ENCODE data around the gene COA8.

The COA8 gene

DNA sequence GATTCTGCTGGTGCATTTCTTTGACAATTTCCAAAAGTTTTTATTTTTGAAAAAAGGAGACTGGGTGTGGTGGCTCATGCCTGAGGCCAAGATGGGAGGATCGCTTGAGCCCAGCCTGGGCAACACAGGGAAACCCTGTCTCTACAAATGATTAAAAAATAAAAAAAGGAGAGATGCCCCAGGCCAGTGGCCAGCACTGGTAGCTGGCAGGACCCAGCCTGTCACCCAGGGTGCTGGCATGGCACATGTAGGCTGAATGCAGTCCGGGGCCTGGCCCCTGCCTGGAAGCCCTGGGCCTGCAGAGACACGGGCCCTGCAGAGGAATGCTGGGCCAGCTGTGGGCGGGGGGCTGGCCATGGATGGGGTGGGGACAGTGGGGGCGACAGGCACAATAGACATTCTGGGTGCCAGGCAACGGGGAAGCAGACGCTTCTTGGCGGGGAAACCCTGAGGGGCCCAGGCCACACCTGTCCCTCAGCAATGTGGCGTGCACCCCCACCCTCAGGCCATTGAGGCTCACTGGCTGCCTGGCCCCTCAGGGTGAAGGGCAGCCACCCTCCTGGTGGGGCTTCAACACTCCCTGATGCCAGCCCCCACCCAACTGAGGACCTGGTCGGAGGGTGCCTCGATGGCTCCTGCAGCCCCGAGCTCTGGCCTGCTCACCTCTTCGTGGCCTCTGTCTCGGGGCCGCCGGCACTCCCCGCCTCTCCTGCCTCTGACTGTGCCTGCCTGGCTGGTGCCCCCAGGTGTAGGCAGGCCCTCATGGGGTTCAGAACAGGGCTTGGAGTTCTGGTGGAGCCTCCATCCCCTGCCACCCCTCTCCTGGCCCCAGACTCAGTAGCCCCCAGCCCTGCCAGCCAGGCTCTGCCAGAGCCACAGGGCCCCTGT is 21.7 kb upstream of the COA8 start:
- DNase-seq (ENCODE audit: low read depth) = no peak
- H3K4me3 ChIP-seq (ENCODE audit: low read length) = no peak overlapping the region
- TF ChIP-seq, protein P1, sequence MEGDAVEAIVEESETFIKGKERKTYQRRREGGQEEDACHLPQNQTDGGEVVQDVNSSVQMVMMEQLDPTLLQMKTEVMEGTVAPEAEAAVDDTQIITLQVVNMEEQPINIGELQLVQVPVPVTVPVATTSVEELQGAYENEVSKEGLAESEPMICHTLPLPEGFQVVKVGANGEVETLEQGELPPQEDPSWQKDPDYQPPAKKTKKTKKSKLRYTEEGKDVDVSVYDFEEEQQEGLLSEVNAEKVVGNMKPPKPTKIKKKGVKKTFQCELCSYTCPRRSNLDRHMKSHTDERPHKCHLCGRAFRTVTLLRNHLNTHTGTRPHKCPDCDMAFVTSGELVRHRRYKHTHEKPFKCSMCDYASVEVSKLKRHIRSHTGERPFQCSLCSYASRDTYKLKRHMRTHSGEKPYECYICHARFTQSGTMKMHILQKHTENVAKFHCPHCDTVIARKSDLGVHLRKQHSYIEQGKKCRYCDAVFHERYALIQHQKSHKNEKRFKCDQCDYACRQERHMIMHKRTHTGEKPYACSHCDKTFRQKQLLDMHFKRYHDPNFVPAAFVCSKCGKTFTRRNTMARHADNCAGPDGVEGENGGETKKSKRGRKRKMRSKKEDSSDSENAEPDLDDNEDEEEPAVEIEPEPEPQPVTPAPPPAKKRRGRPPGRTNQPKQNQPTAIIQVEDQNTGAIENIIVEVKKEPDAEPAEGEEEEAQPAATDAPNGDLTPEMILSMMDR (conservative IDR thresholded peaks at IDR 0.05; ENCODE audit: low read depth, low read length) = no peak

DNA sequence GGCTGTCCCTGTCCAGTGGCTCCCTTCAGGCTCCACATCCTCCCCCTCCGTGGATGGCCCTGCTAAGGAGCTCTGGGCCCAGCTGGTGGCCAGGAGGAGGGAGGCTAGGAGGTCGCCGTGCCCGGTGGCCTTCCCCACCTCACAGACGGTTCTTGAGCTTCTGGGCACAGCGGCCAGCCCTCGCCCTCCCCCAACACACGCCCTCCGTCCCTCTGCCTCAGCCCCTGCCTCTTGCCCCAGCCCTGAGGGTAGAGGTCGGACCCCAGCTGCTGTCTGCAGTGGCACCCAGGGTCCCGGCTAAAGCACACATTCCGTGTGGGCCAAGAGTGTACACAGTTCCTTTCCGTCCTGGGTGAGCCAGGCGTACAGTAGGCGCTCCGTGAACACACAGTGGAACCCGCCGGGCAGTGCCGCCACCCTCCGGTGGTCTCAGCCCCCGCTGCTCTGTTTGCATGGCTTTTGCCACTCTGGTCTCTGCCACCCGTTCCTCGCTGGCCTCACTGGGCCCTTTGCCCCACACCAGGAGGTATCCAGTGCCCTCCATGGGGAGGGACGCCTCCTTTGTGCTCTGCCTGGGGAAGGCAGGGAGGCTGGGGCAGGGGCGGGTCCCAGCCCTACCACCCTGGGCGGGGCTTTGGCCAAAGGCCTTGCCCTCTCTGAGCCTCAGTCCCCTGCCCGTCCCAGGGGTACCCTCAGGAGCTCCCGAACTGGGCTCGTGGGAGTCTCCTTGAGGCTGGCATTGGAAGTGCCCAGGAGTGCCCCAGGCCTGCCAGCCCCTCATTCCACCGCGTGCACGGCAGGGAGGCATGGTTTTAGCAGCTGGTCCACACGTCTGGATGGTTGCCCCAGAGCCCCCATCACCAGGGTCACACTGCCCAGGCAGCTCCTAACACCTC is 20.8 kb upstream of the COA8 start:
- H3K4me3 ChIP-seq (ENCODE audit: low read length) = no peak overlapping the region
- TF ChIP-seq, protein P1 (conservative IDR thresholded peaks at IDR 0.05; ENCODE audit: low read depth, low read length) = peak; percentile 26
- DNase-seq (ENCODE audit: low read depth) = no peak

DNA sequence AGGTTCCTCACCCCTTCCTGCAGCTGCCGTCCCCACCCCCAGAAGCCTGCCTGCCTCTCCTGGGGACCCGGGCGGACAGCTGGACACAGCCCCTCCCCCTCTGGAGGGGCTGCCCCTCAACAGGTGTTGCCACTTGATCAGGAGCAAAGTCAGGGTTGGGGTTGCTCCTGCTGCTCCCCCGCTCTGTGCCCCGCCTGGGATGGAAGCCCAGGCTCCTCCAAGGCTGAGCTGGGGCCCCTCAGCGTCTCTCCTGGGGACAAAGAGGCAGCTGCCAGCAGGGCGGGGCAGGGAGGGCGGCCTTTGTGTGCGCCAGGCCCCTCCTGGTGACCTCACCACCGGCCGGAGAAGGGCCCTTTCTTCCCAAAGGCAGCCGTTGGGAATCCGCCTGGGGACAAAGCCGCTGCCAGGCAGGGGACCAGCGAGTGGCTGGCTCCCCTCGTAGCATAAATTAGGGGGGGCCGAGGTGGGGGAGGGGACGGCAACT is 20.1 kb upstream of the COA8 start:
- TF ChIP-seq, protein P1 (conservative IDR thresholded peaks at IDR 0.05; ENCODE audit: low read depth, low read length) = no peak
- DNase-seq (ENCODE audit: low read depth) = no peak
- H3K4me3 ChIP-seq (ENCODE audit: low read length) = no peak overlapping the region

DNA sequence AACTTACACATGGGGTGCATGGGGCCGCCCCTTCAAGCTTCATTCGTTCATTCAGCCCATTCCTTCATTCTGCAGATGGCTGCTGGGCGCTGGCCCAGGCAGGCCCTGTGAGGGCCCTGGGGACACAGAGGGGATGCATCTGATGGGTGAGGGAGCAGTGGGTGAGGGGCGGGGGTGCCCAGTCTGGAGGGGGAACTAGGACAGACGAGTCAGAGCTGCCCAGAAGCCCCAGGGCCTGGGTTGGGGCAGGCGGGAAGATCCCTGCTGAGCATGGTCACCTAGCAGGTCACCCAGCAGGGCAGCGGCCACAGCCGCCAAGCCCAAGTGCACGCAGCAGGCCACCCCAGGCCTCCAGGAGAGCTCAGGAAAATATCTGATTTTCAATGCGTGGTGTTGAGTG is 19.6 kb upstream of the COA8 start:
- DNase-seq (ENCODE audit: low read depth) = no peak
- H3K4me3 ChIP-seq (ENCODE audit: low read length) = no peak overlapping the region
- TF ChIP-seq, protein P1 (conservative IDR thresholded peaks at IDR 0.05; ENCODE audit: low read depth, low read length) = no peak

DNA sequence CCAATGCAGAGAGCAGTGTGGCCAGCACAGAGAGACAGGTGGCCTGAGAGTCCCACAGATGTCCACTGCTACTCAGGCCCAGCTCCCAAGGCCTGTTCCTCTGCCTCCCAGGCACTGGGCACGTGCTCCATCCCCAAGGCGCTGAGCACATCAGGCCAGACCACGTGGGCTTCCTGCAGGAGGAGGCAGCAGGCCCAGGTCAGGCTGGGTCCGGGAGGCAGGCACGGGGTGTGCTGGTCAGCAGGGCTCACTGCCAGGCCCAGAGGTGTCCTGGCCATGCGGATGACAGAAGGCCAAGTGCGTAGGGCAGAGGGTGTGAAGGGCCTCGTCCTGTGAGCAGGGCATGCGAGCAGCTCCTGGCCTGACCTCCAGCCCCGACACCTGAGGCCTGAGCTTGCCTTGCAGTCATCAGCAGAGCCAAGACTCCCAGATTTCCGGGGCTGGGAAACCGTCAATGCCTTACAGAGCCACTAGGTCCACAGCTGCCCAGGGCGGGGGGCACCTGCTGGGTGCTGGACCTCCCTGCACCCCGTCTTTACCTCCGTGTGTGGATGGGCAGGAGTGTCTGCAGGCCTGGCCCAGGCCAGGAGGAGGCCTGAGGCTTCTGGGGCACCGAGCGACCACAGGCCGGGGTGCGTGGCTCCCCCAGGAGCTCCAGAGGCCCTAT is 18.9 kb upstream of the COA8 start:
- TF ChIP-seq, protein P1 (conservative IDR thresholded peaks at IDR 0.05; ENCODE audit: low read depth, low read length) = no peak
- DNase-seq (ENCODE audit: low read depth) = no peak
- H3K4me3 ChIP-seq (ENCODE audit: low read length) = no peak overlapping the region

DNA sequence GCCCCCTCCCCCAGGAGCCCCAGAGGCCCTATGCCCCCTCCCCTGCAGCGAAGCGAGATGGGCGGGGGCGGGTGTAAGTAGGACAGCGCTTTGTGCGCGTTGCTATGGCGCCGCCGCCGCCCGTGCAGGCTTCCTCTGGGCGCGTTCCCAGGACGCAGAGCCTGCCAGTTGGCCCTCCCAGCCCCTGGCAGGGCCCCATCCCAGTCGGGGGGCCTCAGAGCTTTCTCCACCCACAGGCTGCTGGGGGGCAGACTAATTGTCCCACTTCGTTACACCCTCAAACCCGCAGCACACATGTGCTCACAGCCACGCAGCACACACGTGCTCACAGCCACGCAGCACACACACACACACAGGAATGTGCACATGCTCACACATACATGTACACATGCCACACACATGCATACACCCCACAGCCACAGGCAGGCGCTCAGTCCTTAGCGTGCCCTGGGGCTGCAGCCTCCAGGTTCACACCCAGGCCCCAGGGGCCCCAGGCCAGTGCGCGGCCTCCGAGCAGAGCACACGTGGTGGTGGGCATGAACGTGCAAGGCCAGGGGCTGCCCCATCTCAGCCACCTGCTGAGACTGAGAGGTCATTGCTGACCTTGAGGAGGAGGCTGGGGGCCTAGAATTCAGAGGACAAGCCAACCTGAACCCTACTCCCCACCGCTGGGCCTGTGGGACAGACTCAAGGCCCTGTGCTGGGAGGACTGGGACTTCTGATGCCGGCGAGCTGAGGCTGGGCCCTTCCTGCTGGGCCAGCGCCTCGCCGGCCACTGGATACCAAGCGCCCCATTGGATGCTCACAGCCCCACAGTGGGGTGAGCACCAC is 18.2 kb upstream of the COA8 start:
- TF ChIP-seq, protein P1 (conservative IDR thresholded peaks at IDR 0.05; ENCODE audit: low read depth, low read length) = no peak
- no peak for DNase-seq (ENCODE audit: low read depth)
- no peak overlapping the region for H3K4me3 ChIP-seq (ENCODE audit: low read length)
